HCT116 (cell line): ENCODE measurements around the gene FNBP1. TPM values are rescaled to one million over a fixed set of nuclear protein-coding genes. Genes with fewer than 3 reads are reported as not detected.

Experiments
- ATAC-seq: fragments of 200-7000 bp; cut with Tn5 transposase; 2 replicates; pipeline ENCODE4 v1.9.1; 2020; ENCODE audit warnings: mild to moderate bottlenecking, moderate library complexity
- BruUV-seq: library from RNA; stranded (reverse); fragments of 400-500 nt; replicated peaks from 2 replicates; lab custom pipeline; 2021; lab: Mats Ljungman, UMichigan
- CTCF ChIA-PET: fragments of 300-600 bp; sonication (Branson Sonifier 250); formaldehyde crosslinking; loops from one replicate; lab custom pipeline; 2021; ENCODE audit warnings: antibody characterized with exemption; lab: Charles Lee
- POLR2A ChIA-PET: fragments of 300-600, 350-600 bp; sonication (Branson Sonifier 250); formaldehyde crosslinking; loops from one replicate; lab custom pipeline; 2021; ENCODE audit warnings: antibody characterized with exemption; lab: Charles Lee
- RAD21 ChIA-PET, 2 experiments: fragments of 300-600 bp; sonication (Branson Sonifier 250); formaldehyde crosslinking; loops; one replicate each; lab custom pipeline; 2023; ENCODE audit warnings: low total read pairs in 2 of 2; ENCODE audit not compliant: uncharacterized antibody in 2 of 2, unreplicated experiment in 2 of 2, low non-redundant PET in 1 of 2; lab: Charles Lee
- DNase-seq: peaks from one replicate; pipeline ENCODE4 v3.0.0-alpha.2; 2010; ENCODE audit warnings: low read depth, low spot score
- H2AFZ ChIP-seq: fragments of 200-600 bp; shearing (Covaris generic), sonication (generic); 2 replicates; pipeline ENCODE4 v1.6.1; 2017; ENCODE audit warnings: low read depth, mixed run types, mixed read lengths, antibody characterized with exemption, low read length; ENCODE audit not compliant: poor library complexity, severe bottlenecking
- H3K27ac ChIP-seq: 2 replicates; pipeline ENCODE4 v1.5.1; 2012; ENCODE audit warnings: low read depth, low read length
- H3K27me3 ChIP-seq: fragments of 200-600 bp; sonication (generic); 2 replicates; pipeline ENCODE4 v1.6.1; 2016; ENCODE audit warnings: mixed run types, low read length, mixed read lengths; ENCODE audit not compliant: insufficient read depth
- H3K36me3 ChIP-seq, 2 experiments: fragments of 200-500 bp in 1 of 2; fragments of 200-600 bp in 1 of 2; sonication (Bioruptor generic) in 1 of 2; sonication (generic) in 1 of 2; 2 replicates each; pipeline versions ENCODE4 v1.5.1 to v1.6.1; 2014 to 2016; ENCODE audit warnings: low read length in 2 of 2, inconsistent platforms in 1 of 2, mixed read lengths in 1 of 2, mixed run types in 1 of 2; ENCODE audit not compliant: insufficient read depth in 2 of 2, control insufficient read depth in 1 of 2
- H3K4me1 ChIP-seq, 2 experiments: fragments of 200-600 bp in 1 of 2; sonication (generic) in 1 of 2; 2 replicates each; pipeline versions ENCODE4 v1.5.1 to v1.6.1; 2012 to 2017; ENCODE audit warnings: low read length in 2 of 2, inconsistent platforms in 1 of 2, mild to moderate bottlenecking in 1 of 2, mixed read lengths in 1 of 2, mixed run types in 1 of 2, moderate library complexity in 1 of 2; ENCODE audit not compliant: insufficient read depth in 2 of 2, control insufficient read depth in 1 of 2
- H3K4me2 ChIP-seq: fragments of 200-600 bp; sonication (generic); 2 replicates; pipeline ENCODE4 v1.6.1; 2017; ENCODE audit warnings: mixed run types, low read length, mixed read lengths
- H3K4me3 ChIP-seq, 2 experiments: fragments of 200-600 bp in 1 of 2; sonication (generic) in 1 of 2; replicated peaks in 1 of 2; 2 replicates each; pipeline ENCODE4 v1.5.1; 2011 to 2016; ENCODE audit warnings: low read length in 2 of 2, control low read depth in 1 of 2, low read depth in 1 of 2, mild to moderate bottlenecking in 1 of 2, mixed read lengths in 1 of 2, mixed run types in 1 of 2
- H3K79me2 ChIP-seq: fragments of 200-600 bp; sonication (generic); 2 replicates; pipeline ENCODE4 v1.6.1; 2017; ENCODE audit warnings: mild to moderate bottlenecking, mixed run types, low read length, moderate library complexity, mixed read lengths; ENCODE audit not compliant: insufficient read depth
- H3K9ac ChIP-seq: fragments of 200-600 bp; sonication (generic); 2 replicates; pipeline ENCODE4 v1.6.1; 2016; ENCODE audit warnings: low read length, mixed read lengths
- H3K9me2 ChIP-seq: fragments of 200-600 bp; sonication (generic), shearing (Covaris generic); 2 replicates; pipeline ENCODE4 v1.6.1; 2017; ENCODE audit warnings: mixed run types, mild to moderate bottlenecking, moderate library complexity; ENCODE audit not compliant: insufficient read depth
- H3K9me3 ChIP-seq, 2 experiments: fragments of 200-500 bp in 1 of 2; fragments of 200-600 bp in 1 of 2; sonication (Bioruptor generic) in 1 of 2; sonication (generic) in 1 of 2; 2 replicates each; pipeline ENCODE4 v1.6.1; 2014 to 2017; ENCODE audit warnings: low read length in 2 of 2, mixed read lengths in 2 of 2, inconsistent platforms in 1 of 2, low read depth in 1 of 2, mild to moderate bottlenecking in 1 of 2, mixed run types in 1 of 2, moderate library complexity in 1 of 2; ENCODE audit not compliant: control insufficient read depth in 1 of 2, insufficient read depth in 1 of 2
- H4K20me1 ChIP-seq: fragments of 200-600 bp; sonication (generic), shearing (Covaris generic); 2 replicates; pipeline ENCODE4 v1.6.1; 2017; ENCODE audit warnings: mixed run types, mild to moderate bottlenecking, moderate library complexity; ENCODE audit not compliant: insufficient read depth
- CTCF ChIP-seq, 3 experiments: fragments of 200-600 bp in 1 of 3; sonication (generic) in 1 of 3; IDR thresholded peaks in 2 of 3; conservative IDR thresholded peaks in 1 of 3; 2 replicates each; pipeline ENCODE4 v1.5.1; 2012 to 2017; ENCODE audit warnings: low read depth in 2 of 3, low read length in 2 of 3, antibody characterized with exemption in 1 of 3, borderline replicate concordance in 1 of 3, control low read depth in 1 of 3, mild to moderate bottlenecking in 1 of 3, mixed read lengths in 1 of 3, mixed run types in 1 of 3, moderate library complexity in 1 of 3; ENCODE audit not compliant: insufficient read depth in 1 of 3
- FOSL1 ChIP-seq: IDR thresholded peaks from 2 replicates; pipeline ENCODE4 v1.6.1; 2012; ENCODE audit warnings: low read depth
- POLR2AphosphoS5 ChIP-seq: IDR thresholded peaks from 2 replicates; pipeline ENCODE4 v1.6.1; 2011; ENCODE audit warnings: mild to moderate bottlenecking, low read depth, low read length, moderate library complexity
- RAD21 ChIP-seq: IDR thresholded peaks from 2 replicates; pipeline ENCODE4 v1.6.1; 2012; ENCODE audit warnings: low read depth, mild to moderate bottlenecking
- TCF7L2 ChIP-seq: IDR thresholded peaks from 2 replicates; pipeline ENCODE4 v1.7.0; 2011; ENCODE audit warnings: borderline replicate concordance, inconsistent platforms; ENCODE audit not compliant: insufficient read depth, insufficient read length; ENCODE audit errors: extremely low read depth
- intact Hi-C: fragments of 100-400 bp; cut with micrococcal nuclease; formaldehyde crosslinking; loops from 2 replicates; pipeline ENCODE4 v1.10.0; 2022
- total RNA-seq: library from RNA; stranded (reverse); gene quantifications from one replicate; pipeline ENCODE4 v1.2.1, GENCODE V29; 2021; ENCODE audit not compliant: unreplicated experiment

Gene FNBP1
- total RNA-seq, 1 experiment from 2014 or later, result 25.0 TPM

GRCh38 chr9:130039528-130040147 is 3.4 kb downstream of the FNBP1 start:
- intact Hi-C loops, result loop anchor here (2.0 kb wide), 1 partner anchor 155 kb away; no protein-coding TSS in a partner anchor
- Histone ChIP-seq H3K79me2 (peaks cover 26% of the 10 kb centered on the region), H3K4me3 (no peak overlapping the region), H3K27ac (no peak overlapping the region), H3K27me3 (no peaks in the 10 kb centered on the region), H3K4me1 (peaks cover 0 to 24% of the 10 kb centered on the region in 2 experiments; a peak in 3 of 4 replicates), H3K9me2 (no peaks in the 10 kb centered on the region), H2AFZ (no peak overlapping the region), H4K20me1 (no peaks in the 10 kb centered on the region), H3K36me3 (no peaks in the 10 kb centered on the region), H3K9ac (no peak overlapping the region), H3K4me2 (no peak overlapping the region), H3K9me3 (no peaks in the 10 kb centered on the region)
- CTCF ChIA-PET, result interaction anchor here (0.9 kb wide), 1 partner anchor 154 kb away, joined by 5 read pairs; no protein-coding TSS in a partner anchor
- TF ChIP-seq RAD21 (peak; percentile 43; the same call in 1 of the 2 replicates), POLR2AphosphoS5 (no peak), TCF7L2 (no peak), CTCF (IDR thresholded peaks at IDR 0.05 in 2 of 3, conservative IDR thresholded peaks at IDR 0.05 in 1 of 3; ENCODE audit: borderline replicate concordance in 1 of 3, insufficient read depth in 1 of 3, low read depth in 2 of 3, low read length in 2 of 3) (peak in 2 of 3 experiments; percentile 27 to 46; a peak in 3 of 6 replicates)
- DNase-seq (no peak), ATAC-seq (no peak)
- POLR2A ChIA-PET, result no interaction called here
- BruUV-seq, result no TSS peak
- RAD21 ChIA-PET, result no interaction called here

- H3K27ac ChIP-seq, result no peak overlapping the region
- H3K4me3 ChIP-seq, result no peak overlapping the region
- H3K9ac ChIP-seq, result no peak overlapping the region
- ChIA-PET RAD21 (no interaction called here), CTCF (no interaction called here), POLR2A (no interaction called here)
- H4K20me1 ChIP-seq, result peaks cover 3% of the 10 kb centered on the region; the same call in 1 of the 2 replicates
- peaks cover 0 to 12% of the 10 kb centered on the region in 2 experiments; a peak in 2 of 4 replicates for H3K4me1 ChIP-seq
- DNase-seq (no peak), ATAC-seq (no peak)
- H3K9me3 ChIP-seq, result no peaks in the 10 kb centered on the region
- H3K79me2 ChIP-seq, result peaks cover 27% of the 10 kb centered on the region
- intact Hi-C loops, result no loop called here
- no peak for TF ChIP-seq RAD21
- 0 out of 2 replicates have a peak, but pooled peaks have one; percentile 16 for TF ChIP-seq FOSL1
- no peaks in the 10 kb centered on the region for H3K27me3 ChIP-seq
- H2AFZ ChIP-seq, result no peak overlapping the region
- H3K9me2 ChIP-seq, result no peaks in the 10 kb centered on the region
- H3K36me3 ChIP-seq, result no peaks in the 10 kb centered on the region
- BruUV-seq, result no TSS peak
- peak overlapping the region; percentile 34; the same call in 1 of the 2 replicates for H3K4me2 ChIP-seq
Observed at GRCh38 chr9:130036099-130036498, 6.9 kb downstream of the FNBP1 start.
